K562 (cell line): ENCODE data around the gene SPATS2. TPM values are rescaled to one million over a fixed set of nuclear protein-coding genes. Genes with fewer than 3 reads are reported as not detected.
A peak's percentile ranks its signal among the peaks of the same experiment; 100 is the strongest.

ENCODE experiments used
- ATAC-seq: fragments of 200-7000 bp; cut with Tn5 transposase; 3 replicates; pipeline ENCODE4 v1.9.1; 2020; ENCODE audit warnings: moderate library complexity
- BruUV-seq: library from RNA; stranded (reverse); fragments of 400-500 nt; replicated peaks from 2 replicates; lab custom pipeline; 2021; lab: Mats Ljungman, UMichigan
- CTCF ChIA-PET: fragments of 300-600 bp; formaldehyde crosslinking; extraction: SDS; loops from one replicate; lab custom pipeline; 2021; ENCODE audit warnings: low intra/inter-chr PET ratio; lab: Yijun Ruan, JAX
- POLR2A ChIA-PET: fragments of 300-600, 350-650 bp; sonication (Branson Sonifier 250); formaldehyde crosslinking; extraction: SDS; loops from one replicate; lab custom pipeline; 2021; ENCODE audit warnings: antibody characterized with exemption, inconsistent platforms; lab: Yijun Ruan, JAX
- DNase-seq, 4 experiments: peaks; one replicate each; pipeline versions ENCODE4 v3.0.0 to v3.0.0-alpha.2; 2011 to 2018; ENCODE audit warnings: low spot score in 3 of 4, mixed read lengths in 3 of 4; ENCODE audit errors: extremely low read depth in 1 of 4
- FAIRE-seq: peaks from 2 replicates; lab custom pipeline; 2011; peaks lifted over from hg19 to GRCh38; lab: Jason Lieb, UNC
- H2AFZ ChIP-seq: 2 replicates; pipeline ENCODE4 v1.6.0; 2011; ENCODE audit warnings: low read depth, low read length, control low read depth, inconsistent platforms
- H3K27ac ChIP-seq: fragments of 200-600 bp; 3 replicates; pipeline ENCODE4 v1.8.0; 2011; ENCODE audit warnings: low read depth, mild to moderate bottlenecking, control low read depth, inconsistent platforms, low read length, moderate library complexity, mixed read lengths; ENCODE audit errors: extremely low read depth
- H3K27me3 ChIP-seq, 2 experiments: fragments of 300-600 bp in 1 of 2; 2 replicates in 1 of 2; 3 replicates in 1 of 2; pipeline versions ENCODE4 v1.6.0 to v1.8.0; 2011; ENCODE audit warnings: inconsistent platforms in 2 of 2, low read length in 2 of 2, mild to moderate bottlenecking in 1 of 2, mixed read lengths in 1 of 2, moderate library complexity in 1 of 2; ENCODE audit not compliant: control insufficient read depth in 2 of 2, insufficient read depth in 2 of 2
- H3K36me3 ChIP-seq: fragments of 300-600 bp; 3 replicates; pipeline ENCODE4 v1.8.0; 2011; ENCODE audit warnings: mild to moderate bottlenecking, low read length, inconsistent platforms; ENCODE audit not compliant: control insufficient read depth, insufficient read depth
- H3K4me1 ChIP-seq, 2 experiments: fragments of 200-600 bp in 1 of 2; replicated peaks in 1 of 2; 2 replicates in 1 of 2; 3 replicates in 1 of 2; pipeline versions ENCODE4 v1.5.1 to v1.8.0; 2011; ENCODE audit warnings: inconsistent platforms in 2 of 2, low read length in 2 of 2, mild to moderate bottlenecking in 1 of 2, mixed read lengths in 1 of 2, moderate library complexity in 1 of 2; ENCODE audit not compliant: control insufficient read depth in 2 of 2, insufficient read depth in 2 of 2
- H3K4me2 ChIP-seq: 2 replicates; pipeline ENCODE4 v1.6.1; 2011; ENCODE audit warnings: low read length, control low read depth, inconsistent platforms, mixed read lengths; ENCODE audit not compliant: insufficient read depth
- H3K4me3 ChIP-seq: fragments of 200-600 bp; sonication (generic), shearing (Covaris generic); 2 replicates; pipeline ENCODE4 v1.5.1; 2016; ENCODE audit warnings: control low read depth, inconsistent platforms
- H3K79me2 ChIP-seq: fragments of 200-600 bp; 3 replicates; pipeline ENCODE4 v1.8.0; 2011; ENCODE audit warnings: low read length, inconsistent platforms; ENCODE audit not compliant: control insufficient read depth, insufficient read depth
- H3K9ac ChIP-seq, 2 experiments: 2 replicates each; pipeline versions ENCODE4 v1.6.0 to v1.6.1; 2011; ENCODE audit warnings: low read depth in 2 of 2, low read length in 2 of 2, control low read depth in 1 of 2, inconsistent platforms in 1 of 2, mild to moderate bottlenecking in 1 of 2, mixed read lengths in 1 of 2; ENCODE audit not compliant: insufficient read depth in 1 of 2
- H3K9me1 ChIP-seq: one replicate; pipeline ENCODE4 v1.6.0; 2011; ENCODE audit warnings: inconsistent platforms, mild to moderate bottlenecking, low read length, moderate library complexity; ENCODE audit not compliant: control insufficient read depth, insufficient read depth
- H3K9me3 ChIP-seq: replicated peaks from 2 replicates; pipeline ENCODE4 v1.5.1; 2011; ENCODE audit warnings: low read depth, low read length, inconsistent platforms; ENCODE audit not compliant: control insufficient read depth, insufficient read depth
- H4K20me1 ChIP-seq: replicated peaks from 2 replicates; pipeline ENCODE4 v1.6.1; 2011; ENCODE audit warnings: low read length, inconsistent platforms, mixed read lengths; ENCODE audit not compliant: control insufficient read depth, insufficient read depth
- HMG20B ChIP-seq: fragments of 250-450 bp; sonication (Bioruptor Pico); IDR thresholded peaks from 2 replicates; pipeline ENCODE4 v1.5.0; 2021; ENCODE audit warnings: mild to moderate bottlenecking
- MBD2 ChIP-seq: sonication (generic); IDR thresholded peaks from 2 replicates; pipeline ENCODE4 v1.6.1; 2016; ENCODE audit warnings: low read depth, borderline replicate concordance
- ZNF311 ChIP-seq: fragments of 250-450 bp; sonication (Bioruptor Pico); IDR thresholded peaks from 2 replicates; pipeline ENCODE4 v1.4.0; 2020; ENCODE audit warnings: mild to moderate bottlenecking, moderate library complexity
- WGBS: fragments of 100-300 bp; shearing (Covaris generic); methylation state at CpG from one replicate; pipeline ENCODE4 v1.1.6; 2016; ENCODE audit warnings: low coverage, mixed read lengths; ENCODE audit not compliant: insufficient coverage; ENCODE audit errors: missing lambda C conversion rate; 5-methylcytosine and 5-hydroxymethylcytosine counted together
- in situ Hi-C: fragments of 300-500 bp; cut with MboI; formaldehyde crosslinking; loops from 4 replicates; pipeline ENCODE4 v1.15.0; 2018; ENCODE audit warnings: inconsistent platforms, mixed read lengths
- intact Hi-C: fragments of 100-400 bp; cut with micrococcal nuclease; formaldehyde crosslinking; loops from 2 replicates; pipeline ENCODE4 v1.14.2; 2022
- polyA plus RNA-seq, 8 experiments: library from polyadenylated mRNA; depleted of rRNA in 4 of 8; stranded (reverse) in 5 of 8; unstranded in 3 of 8; fragments of >200 nt; fragmentation: Nextera tagmentation in 2 of 8; fragmentation: Illumina TruSeq in 1 of 8; extraction: Ambion mirVana in 2 of 8; extraction: Trizol in 1 of 8; gene quantifications; 2 replicates each; pipeline versions ENCODE4 v1.2.1 to v1.2.3, GENCODE V29; 2011 to 2014; ENCODE audit warnings: inconsistent platforms in 1 of 8, missing spikeins in 1 of 8
- total RNA-seq, 7 experiments: library from RNA; depleted of rRNA in 6 of 7; stranded (reverse); fragments of >200 nt in 6 of 7; fragmentation: Illumina TruSeq in 2 of 7; extraction: Trizol in 2 of 7; gene quantifications; 2 replicates each; pipeline versions ENCODE4 v1.2.1 to v1.2.3, GENCODE V29; 2011 to 2021; ENCODE audit warnings: low replicate concordance in 1 of 7
- TF ChIP-seq, protein P1 (sequence below): sonication (generic); formaldehyde crosslinking; IDR thresholded peaks from 2 replicates; pipeline ENCODE4 v1.8.1; 2023; ENCODE audit warnings: mild to moderate bottlenecking, missing genetic modification reagents

SPATS2 gene
- total and polyA plus RNA-seq, 9 of the 15 experiments (the other 6 are each of a cell fraction or from before 2014, with no cell fraction given), result 5.4 to 48.2 (median 17.5) TPM

- no peak overlapping the region for H3K27ac ChIP-seq
- DNase-seq (no peak), ATAC-seq (no peak), FAIRE-seq (peak; percentile 37)
- H3K27me3 ChIP-seq, result no peaks in the 10 kb centered on the region
- ChIA-PET CTCF (no interaction called here), POLR2A (interaction anchor here (1.1 kb wide), 1 partner anchor 43 kb away, joined by 3 read pairs; no protein-coding TSS in a partner anchor)
- H3K9ac ChIP-seq, result no peak overlapping the region
- no peaks in the 10 kb centered on the region for H4K20me1 ChIP-seq
- no peaks in the 10 kb centered on the region; the same call in 2 of the 3 replicates for H3K36me3 ChIP-seq
- no TSS peak for BruUV-seq
- intact Hi-C loops (no loop called here), in situ Hi-C loops (no loop called here)
- 49% methylated on average over 6 of the region's 6 CpGs for WGBS
- TF ChIP-seq, protein P1, sequence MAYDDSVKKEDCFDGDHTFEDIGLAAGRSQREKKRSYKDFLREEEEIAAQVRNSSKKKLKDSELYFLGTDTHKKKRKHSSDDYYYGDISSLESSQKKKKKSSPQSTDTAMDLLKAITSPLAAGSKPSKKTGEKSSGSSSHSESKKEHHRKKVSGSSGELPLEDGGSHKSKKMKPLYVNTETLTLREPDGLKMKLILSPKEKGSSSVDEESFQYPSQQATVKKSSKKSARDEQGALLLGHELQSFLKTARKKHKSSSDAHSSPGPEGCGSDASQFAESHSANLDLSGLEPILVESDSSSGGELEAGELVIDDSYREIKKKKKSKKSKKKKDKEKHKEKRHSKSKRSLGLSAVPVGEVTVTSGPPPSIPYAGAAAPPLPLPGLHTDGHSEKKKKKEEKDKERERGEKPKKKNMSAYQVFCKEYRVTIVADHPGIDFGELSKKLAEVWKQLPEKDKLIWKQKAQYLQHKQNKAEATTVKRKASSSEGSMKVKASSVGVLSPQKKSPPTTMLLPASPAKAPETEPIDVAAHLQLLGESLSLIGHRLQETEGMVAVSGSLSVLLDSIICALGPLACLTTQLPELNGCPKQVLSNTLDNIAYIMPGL, result no peak
- TF ChIP-seq MBD2 (no peak), ZNF311 (CRISPR knock-in tag) (no peak), HMG20B (CRISPR knock-in tag) (no peak)
- no peak overlapping the region for H3K4me3 ChIP-seq
- H3K4me1 ChIP-seq, result no peaks in the 10 kb centered on the region; a peak in 2 of 5 replicates
- H2AFZ ChIP-seq, result no peak overlapping the region
- no peaks in the 10 kb centered on the region for H3K79me2 ChIP-seq
- H3K4me2 ChIP-seq, result no peak overlapping the region
- no peaks in the 10 kb centered on the region for H3K9me3 ChIP-seq
- H3K9me1 ChIP-seq, result no peaks in the 10 kb centered on the region
These were observed 115.1 kb downstream of the SPATS2 start for GRCh38 chr12:49482095-49483051.
